CD4-positive, alpha-beta memory T cell (primary cell): ENCODE results near the gene PRL. TPM values are rescaled to one million over a fixed set of nuclear protein-coding genes. Genes with fewer than 3 reads are reported as not detected.

Experiments used
- CTCF ChIA-PET: fragments of 350-600 bp; sonication (Branson Sonifier 250); formaldehyde crosslinking; loops from one replicate; lab custom pipeline; 2021; ENCODE audit warnings: inconsistent platforms; ENCODE audit not compliant: partially characterized antibody; lab: Charles Lee
- POLR2A ChIA-PET: fragments of 350-600 bp; sonication (Branson Sonifier 250); formaldehyde crosslinking; loops from one replicate; lab custom pipeline; 2021; ENCODE audit not compliant: partially characterized antibody; lab: Charles Lee
- DNase-seq, 5 donors: peaks; one replicate each; pipeline versions ENCODE4 v3.0.0 to v3.0.0-alpha.2; 2020 to 2022; ENCODE audit warnings: mixed read lengths in 1 of 5
- H3K27ac ChIP-seq: one replicate; pipeline ENCODE4 v1.7.0; 2013; ENCODE audit warnings: low read depth, low read length
- H3K27me3 ChIP-seq: 2 replicates; pipeline ENCODE4 v1.7.0; 2013; ENCODE audit warnings: mild to moderate bottlenecking, low read length, moderate library complexity; ENCODE audit not compliant: insufficient read depth
- H3K36me3 ChIP-seq: 2 replicates; pipeline ENCODE4 v1.7.0; 2013; ENCODE audit warnings: mild to moderate bottlenecking, low read length, moderate library complexity; ENCODE audit not compliant: insufficient read depth
- H3K4me1 ChIP-seq: 2 replicates; pipeline ENCODE4 v1.7.0; 2013; ENCODE audit warnings: mild to moderate bottlenecking, low read length, moderate library complexity; ENCODE audit not compliant: insufficient read depth
- H3K4me3 ChIP-seq, 2 donors: one replicate each; pipeline ENCODE4 v1.7.0; 2013; ENCODE audit warnings: low read length in 2 of 2, mild to moderate bottlenecking in 1 of 2
- H3K9me3 ChIP-seq, 2 donors: one replicate each; pipeline ENCODE4 v1.7.0; 2013; ENCODE audit warnings: low read length in 2 of 2, control low read depth in 1 of 2; ENCODE audit not compliant: control insufficient read depth in 1 of 2
- H3K27ac Mint-ChIP-seq, 7 donors: one replicate each; pipeline ENCODE4 v1.8.0; 2020 to 2021; ENCODE audit warnings: mixed read lengths in 7 of 7, mild to moderate bottlenecking in 6 of 7, inconsistent platforms in 3 of 7, moderate library complexity in 3 of 7
- H3K27me3 Mint-ChIP-seq, 2 donors: one replicate each; pipeline ENCODE4 v1.8.0; 2020 to 2021; ENCODE audit warnings: mixed read lengths in 2 of 2
- H3K36me3 Mint-ChIP-seq, 2 donors: one replicate each; pipeline ENCODE4 v1.8.0; 2020 to 2021; ENCODE audit warnings: mixed read lengths in 2 of 2, inconsistent platforms in 1 of 2, mild to moderate bottlenecking in 1 of 2
- H3K4me1 Mint-ChIP-seq, 4 donors: one replicate each; pipeline ENCODE4 v1.8.0; 2020 to 2021; ENCODE audit warnings: mixed read lengths in 4 of 4, mild to moderate bottlenecking in 1 of 4
- H3K4me3 Mint-ChIP-seq, 8 donors: one replicate each; pipeline ENCODE4 v1.8.0; 2020 to 2021; ENCODE audit warnings: mixed read lengths in 8 of 8, mild to moderate bottlenecking in 7 of 8, moderate library complexity in 6 of 8, inconsistent platforms in 3 of 8
- H3K9me3 Mint-ChIP-seq, 8 donors: one replicate each; pipeline ENCODE4 v1.8.0; 2020 to 2021; ENCODE audit warnings: mixed read lengths in 8 of 8, mild to moderate bottlenecking in 5 of 8, inconsistent platforms in 3 of 8, moderate library complexity in 1 of 8
- intact Hi-C: fragments of 100-400 bp; cut with micrococcal nuclease; formaldehyde crosslinking; loops from one replicate; pipeline ENCODE4 v1.15.1; 2023
- polyA plus RNA-seq, 2 donors: library from polyadenylated mRNA; unstranded; fragments of 300-500 nt; fragmentation: Illumina TruSeq; gene quantifications; one replicate each; pipeline ENCODE4 v1.2.3, GENCODE V29; 2021
- total RNA-seq, 2 experiments: library from RNA; stranded (reverse); gene quantifications; one replicate each; pipeline ENCODE4 v1.2.3, GENCODE V29; 2021

Gene PRL
- total and polyA plus RNA-seq, 4 experiments from 2014 or later = not detected

- H3K27ac ChIP-seq = no peak overlapping the region
- H3K4me3 ChIP-seq = no peak overlapping the region
- no peaks in the 10 kb centered on the region for H3K36me3 ChIP-seq
- DNase-seq = no peak
- H3K9me3 ChIP-seq = peaks cover 0 to 2% of the 10 kb centered on the region in 2 donors
- no peak overlapping the region for H3K27ac Mint-ChIP-seq
- no peaks in the 10 kb centered on the region for H3K27me3 ChIP-seq
- H3K36me3 Mint-ChIP-seq = no peaks in the 10 kb centered on the region
- no peaks in the 10 kb centered on the region for H3K4me1 Mint-ChIP-seq
- H3K9me3 Mint-ChIP-seq = peaks cover 0 to 9% (median 3%) of the 10 kb centered on the region in 8 donors
- no peak overlapping the region for H3K4me3 Mint-ChIP-seq
- intact Hi-C loops = no loop called here
- no peaks in the 10 kb centered on the region for H3K4me1 ChIP-seq
- ChIA-PET CTCF (no interaction called here), POLR2A (no interaction called here)
- no peaks in the 10 kb centered on the region for H3K27me3 Mint-ChIP-seq
Measured at GRCh38 chr6:22248513-22249308, 48.1 kb downstream of the PRL start.

GRCh38 chr6:22247916-22248482, 48.8 kb downstream of the PRL start:
- H3K36me3 ChIP-seq = no peaks in the 10 kb centered on the region
- H3K4me3 ChIP-seq = no peak overlapping the region
- no peak overlapping the region for H3K27ac ChIP-seq
- no peaks in the 10 kb centered on the region for H3K4me1 ChIP-seq
- Mint-ChIP-seq H3K4me1 (no peaks in the 10 kb centered on the region), H3K9me3 (peaks cover 0 to 12% (median 6%) of the 10 kb centered on the region in 8 donors), H3K27me3 (no peaks in the 10 kb centered on the region), H3K36me3 (no peaks in the 10 kb centered on the region), H3K4me3 (no peak overlapping the region), H3K27ac (no peak overlapping the region)
- DNase-seq = no peak
- ChIA-PET POLR2A (no interaction called here), CTCF (no interaction called here)
- H3K27me3 ChIP-seq = no peaks in the 10 kb centered on the region
- intact Hi-C loops = no loop called here
- H3K9me3 ChIP-seq = peaks cover 0 to 2% of the 10 kb centered on the region in 2 donors

DNA sequence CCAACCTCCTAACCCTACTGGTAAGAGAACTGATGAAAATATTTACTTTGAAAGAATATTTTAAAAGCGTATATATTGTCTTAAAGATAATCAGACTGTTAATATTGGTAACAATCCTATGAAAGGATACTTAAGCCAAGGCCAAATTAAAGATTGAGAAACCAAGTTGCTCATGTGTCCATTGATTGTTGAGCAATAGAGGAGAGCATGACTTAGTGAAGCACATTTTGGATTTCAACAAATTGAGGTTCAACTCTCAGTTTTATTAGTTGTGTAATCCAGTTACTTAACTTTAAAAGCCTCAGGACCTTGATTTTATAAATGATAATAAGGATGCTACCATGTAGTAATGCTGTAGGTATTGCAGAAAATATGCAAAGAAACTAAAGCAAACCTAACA, 56.8 kb downstream of the PRL start:
- Mint-ChIP-seq H3K4me3 (no peak overlapping the region), H3K27me3 (no peaks in the 10 kb centered on the region), H3K27ac (no peak overlapping the region), H3K4me1 (no peaks in the 10 kb centered on the region), H3K36me3 (no peaks in the 10 kb centered on the region), H3K9me3 (peaks cover 0 to 30% (median 17%) of the 10 kb centered on the region in 8 donors)
- Histone ChIP-seq H3K4me1 (no peaks in the 10 kb centered on the region), H3K36me3 (no peaks in the 10 kb centered on the region), H3K27me3 (no peaks in the 10 kb centered on the region), H3K4me3 (no peak overlapping the region), H3K9me3 (no peaks in the 10 kb centered on the region), H3K27ac (no peak overlapping the region)
- ChIA-PET POLR2A (no interaction called here), CTCF (no interaction called here)
- intact Hi-C loops = no loop called here
- no peak for DNase-seq

DNA sequence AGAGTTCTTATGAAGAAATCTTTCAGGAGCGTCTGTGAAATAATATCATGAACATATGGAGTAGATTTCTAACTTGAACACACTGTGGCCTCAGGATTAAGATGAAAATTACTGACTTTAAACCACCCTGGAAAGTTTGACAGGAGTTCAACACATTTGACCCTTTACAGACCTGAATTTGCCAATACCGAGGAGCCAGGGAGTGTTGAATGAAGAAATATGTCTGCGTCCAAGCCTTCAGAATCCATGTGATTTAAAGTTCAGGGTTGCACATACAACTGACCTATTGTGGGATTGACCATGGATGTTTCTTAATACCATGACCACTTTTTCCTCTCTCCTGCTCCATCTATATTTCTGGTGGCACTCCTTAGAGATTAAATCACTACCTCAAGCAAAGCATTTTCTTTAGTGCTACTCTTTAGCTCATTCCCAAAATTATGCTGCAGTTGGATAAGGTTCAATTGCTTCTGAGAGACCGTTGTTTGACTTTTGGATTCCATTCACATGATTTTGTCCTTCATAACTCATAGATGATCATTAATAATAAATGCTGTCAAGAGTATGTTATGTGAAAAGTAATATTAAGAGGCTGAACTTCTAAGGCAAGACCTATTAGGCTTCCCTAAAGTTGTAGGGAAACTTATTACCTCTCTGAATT, 57.4 kb downstream of the PRL start:
- Mint-ChIP-seq H3K4me1 (no peaks in the 10 kb centered on the region), H3K27me3 (no peaks in the 10 kb centered on the region), H3K4me3 (no peak overlapping the region), H3K9me3 (peaks cover 0 to 30% (median 18%) of the 10 kb centered on the region in 8 donors), H3K36me3 (no peaks in the 10 kb centered on the region), H3K27ac (peak overlapping the region in 1 of 7 donors; percentile 25)
- Histone ChIP-seq H3K4me1 (no peaks in the 10 kb centered on the region), H3K36me3 (no peaks in the 10 kb centered on the region), H3K4me3 (no peak overlapping the region), H3K9me3 (no peaks in the 10 kb centered on the region), H3K27ac (no peak overlapping the region), H3K27me3 (no peaks in the 10 kb centered on the region)
- intact Hi-C loops = no loop called here
- POLR2A ChIA-PET = no interaction called here
- CTCF ChIA-PET = no interaction called here
- no peak for DNase-seq

- Mint-ChIP-seq H3K27me3 (no peaks in the 10 kb centered on the region), H3K4me1 (no peaks in the 10 kb centered on the region), H3K4me3 (no peak overlapping the region), H3K27ac (no peak overlapping the region), H3K9me3 (peaks cover 0 to 30% (median 17%) of the 10 kb centered on the region in 8 donors), H3K36me3 (no peaks in the 10 kb centered on the region)
- Histone ChIP-seq H3K27me3 (no peaks in the 10 kb centered on the region), H3K4me1 (no peaks in the 10 kb centered on the region), H3K27ac (no peak overlapping the region), H3K9me3 (no peaks in the 10 kb centered on the region), H3K4me3 (no peak overlapping the region), H3K36me3 (no peaks in the 10 kb centered on the region)
- intact Hi-C loops = no loop called here
- CTCF ChIA-PET = no interaction called here
- POLR2A ChIA-PET = no interaction called here
- no peak for DNase-seq
Measured at GRCh38 chr6:22238861-22239260, 58.0 kb downstream of the PRL start.

GRCh38 chr6:22237526-22237925, 59.3 kb downstream of the PRL start:
- H3K4me1 Mint-ChIP-seq = no peaks in the 10 kb centered on the region
- intact Hi-C loops = no loop called here
- Histone ChIP-seq H3K36me3 (no peaks in the 10 kb centered on the region), H3K27me3 (no peaks in the 10 kb centered on the region), H3K9me3 (no peaks in the 10 kb centered on the region), H3K4me3 (no peak overlapping the region), H3K27ac (no peak overlapping the region), H3K4me1 (no peaks in the 10 kb centered on the region)
- no peak overlapping the region for H3K4me3 Mint-ChIP-seq
- no peaks in the 10 kb centered on the region for H3K36me3 Mint-ChIP-seq
- POLR2A ChIA-PET = no interaction called here
- H3K27ac Mint-ChIP-seq = no peak overlapping the region
- no peaks in the 10 kb centered on the region for H3K27me3 Mint-ChIP-seq
- peaks cover 2 to 20% (median 12%) of the 10 kb centered on the region in 8 donors for H3K9me3 Mint-ChIP-seq
- CTCF ChIA-PET = no interaction called here
- DNase-seq = no peak
